DMS114 treated with DMSO at 0.1 percent for 48 hours (cell line): Measurements from ENCODE around the gene BDP1.
"Not testable (repeated sequence)": the region's sequence is repeated elsewhere in the genome, so short reads cannot be mapped to it uniquely, and the experiment has no call there.

ENCODE experiments used
- DNase-seq: peaks from one replicate; lab custom pipeline; 2025; ENCODE audit not compliant: unreplicated experiment; lab: John Stamatoyannopoulos, UW

BDP1 gene

DNA sequence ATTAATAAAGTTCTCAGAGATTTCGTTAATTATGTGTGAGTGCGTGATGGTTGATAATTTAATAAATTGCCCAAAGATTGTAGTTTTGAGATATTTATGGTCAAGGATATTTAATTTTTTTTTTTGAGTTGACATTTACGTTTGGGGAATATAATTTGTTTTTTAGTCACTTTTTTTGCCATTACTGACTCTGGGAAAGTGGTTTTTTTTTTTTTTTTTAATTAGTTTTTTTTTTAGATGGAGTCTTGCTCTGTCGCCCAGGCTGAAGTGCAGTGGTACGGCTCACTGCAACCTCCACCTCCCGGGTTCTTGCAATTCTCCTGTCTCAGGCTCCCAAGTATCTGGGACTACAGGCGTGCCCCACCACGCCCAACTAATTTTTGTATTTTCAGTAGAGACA, 1.7 kb downstream of the BDP1 start:
- no peak for DNase-seq

DNA sequence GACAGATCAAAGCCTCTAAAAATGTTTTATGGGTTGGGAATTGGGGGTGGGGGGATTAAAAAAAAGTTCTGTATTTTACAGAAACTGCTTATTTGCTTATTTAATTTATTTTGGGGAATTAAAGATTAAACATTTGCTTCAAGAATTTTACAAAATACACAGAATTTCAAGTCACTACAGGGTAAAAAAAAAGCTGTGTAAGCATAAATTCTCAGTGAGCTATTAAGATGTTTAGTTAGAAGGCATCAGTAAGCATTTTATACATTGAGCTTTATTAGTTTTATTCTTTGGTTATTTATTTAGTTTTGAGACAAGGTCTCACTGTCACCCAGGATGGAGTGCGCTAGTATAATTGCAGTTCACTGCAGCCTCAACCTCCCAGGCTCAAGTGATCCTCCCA, 5.2 kb downstream of the BDP1 start:
- no peak for DNase-seq

DNA sequence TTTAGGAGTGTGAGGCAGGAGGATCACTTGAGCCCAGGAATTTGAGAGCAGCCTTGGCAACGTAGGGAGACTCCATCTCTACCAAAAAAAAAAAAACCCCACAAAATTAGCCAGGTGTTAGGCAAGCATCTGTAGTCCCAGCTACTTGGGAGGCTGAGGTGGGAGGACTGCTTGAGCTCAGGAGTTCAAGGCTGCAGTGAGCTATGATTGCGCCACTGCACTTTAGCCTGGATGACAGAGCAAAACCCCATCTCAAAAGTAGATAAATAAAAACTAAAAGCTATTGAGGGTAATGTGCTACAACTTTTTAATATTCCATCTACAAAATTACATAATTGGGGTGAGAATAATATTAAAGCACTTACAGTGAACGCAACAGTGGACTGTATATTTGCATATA, 5.9 kb downstream of the BDP1 start:
- DNase-seq, result no peak

- no peak for DNase-seq
Observed at GRCh38 chr5:71471193-71471592, 15.7 kb downstream of the BDP1 start.

GRCh38 chr5:71475788-71476384, 20.4 kb downstream of the BDP1 start:
- no peak for DNase-seq

- no peak for DNase-seq
Observed at GRCh38 chr5:71481441-71481840, 26.0 kb downstream of the BDP1 start.

- DNase-seq, result no peak
Observed at GRCh38 chr5:71482132-71482531, 26.7 kb downstream of the BDP1 start.

DNA sequence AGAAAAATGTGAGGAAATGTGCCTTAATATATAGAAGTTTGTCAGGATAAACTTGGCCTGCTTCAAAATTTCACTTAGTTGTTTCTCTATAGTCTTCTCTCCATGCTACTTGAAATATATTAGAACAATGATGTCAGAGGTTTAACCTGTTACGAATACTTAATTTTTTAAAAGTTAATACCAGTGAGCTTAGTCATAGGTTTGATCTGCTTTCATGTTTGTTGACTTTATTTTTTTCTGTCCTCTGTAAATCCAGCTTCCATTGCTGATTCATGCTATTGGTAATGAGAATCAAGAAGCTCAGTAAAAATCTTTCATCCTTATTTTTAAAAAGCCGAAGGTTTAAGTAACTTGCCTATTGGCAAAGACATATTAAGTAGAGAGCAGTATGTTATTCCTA, 27.9 kb downstream of the BDP1 start:
- no peak for DNase-seq

GRCh38 chr5:71492817-71493615, 37.6 kb downstream of the BDP1 start:
- no peak for DNase-seq

- DNase-seq, result not testable (repeated sequence)
Observed at GRCh38 chr5:71494202-71494601, 38.8 kb downstream of the BDP1 start.

- not testable (repeated sequence) for DNase-seq
Observed at GRCh38 chr5:71498756-71499155, 43.3 kb downstream of the BDP1 start.

GRCh38 chr5:71503536-71503935, 48.1 kb downstream of the BDP1 start:
- no peak for DNase-seq

GRCh38 chr5:71522151-71522550, 66.7 kb downstream of the BDP1 start:
- no peak for DNase-seq

- DNase-seq, result not testable (repeated sequence)
Observed at GRCh38 chr5:71525611-71526010, 70.2 kb downstream of the BDP1 start.

DNA sequence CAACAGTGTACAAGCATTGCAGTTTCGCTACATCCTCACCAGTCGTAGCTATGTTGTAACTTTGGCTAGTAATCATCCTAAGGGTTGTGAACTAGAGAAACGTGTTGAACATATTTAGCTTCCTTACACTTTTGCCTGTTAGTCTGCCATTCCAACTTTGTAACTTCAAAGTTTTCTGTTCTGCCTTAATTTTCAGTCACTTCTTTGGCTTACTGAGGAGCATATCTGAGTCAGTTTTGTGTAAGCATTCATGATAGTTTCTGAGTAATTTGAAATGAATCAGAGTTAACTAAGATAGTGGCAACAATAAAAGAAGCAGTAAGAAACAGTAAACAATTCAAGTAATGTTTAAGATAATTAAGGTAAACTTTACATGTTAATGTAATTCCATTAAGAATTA, 72.8 kb downstream of the BDP1 start:
- DNase-seq, result no peak

GRCh38 chr5:71529682-71530081, 74.2 kb downstream of the BDP1 start:
- no peak for DNase-seq

- no peak for DNase-seq
Observed at GRCh38 chr5:71533142-71533541, 77.7 kb downstream of the BDP1 start.

GRCh38 chr5:71533615-71534014, 78.2 kb downstream of the BDP1 start:
- DNase-seq, result peak; percentile 34

- DNase-seq, result no peak
Observed at GRCh38 chr5:71537687-71538086, 82.2 kb downstream of the BDP1 start.

DNA sequence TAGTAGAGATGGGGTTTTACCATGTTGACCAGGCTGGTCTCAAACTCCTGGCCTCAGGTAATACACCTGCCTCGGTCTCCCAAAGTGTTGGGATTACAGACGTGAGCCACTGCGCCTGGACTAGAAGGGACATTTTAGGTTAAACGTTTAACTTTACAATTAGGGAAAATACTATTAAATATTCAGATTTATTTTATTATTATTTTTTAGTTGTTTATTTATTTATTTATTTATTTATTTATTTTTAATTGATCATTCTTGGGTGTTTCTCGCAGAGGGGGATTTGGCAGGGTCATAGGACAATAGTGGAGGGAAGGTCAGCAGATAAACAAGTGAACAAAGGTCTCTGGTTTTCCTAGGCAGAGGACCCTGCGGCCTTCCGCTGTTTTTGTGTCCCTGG, 95.4 kb downstream of the BDP1 start:
- DNase-seq, result not testable (repeated sequence)

DNA sequence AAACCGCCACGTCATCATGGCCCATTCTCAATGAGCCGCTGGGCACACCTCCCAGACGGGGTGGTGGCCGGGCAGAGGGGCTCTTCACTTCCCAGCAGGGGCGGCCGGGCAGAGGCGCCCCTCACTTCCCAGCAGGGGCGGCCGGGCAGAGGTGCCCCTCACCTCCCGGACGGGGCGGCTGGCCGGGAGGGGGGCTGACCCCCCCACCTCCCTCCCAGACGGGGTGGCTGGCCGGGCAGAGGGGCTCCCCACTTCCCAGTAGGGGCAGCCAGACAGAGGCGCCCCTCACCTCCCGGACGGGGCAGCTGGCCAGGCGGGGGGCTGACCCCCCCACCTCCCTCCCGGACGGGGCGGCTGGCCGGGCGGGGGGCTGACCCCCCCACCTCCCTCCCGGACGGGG, 96.1 kb downstream of the BDP1 start:
- DNase-seq, result not testable (repeated sequence)

- not testable (repeated sequence) for DNase-seq
Observed at GRCh38 chr5:71552026-71552749, 96.7 kb downstream of the BDP1 start.
